HG03196 (cell line): Measurements from ENCODE around the gene C1QTNF2.
A peak's percentile ranks its signal among the peaks of the same experiment; 100 is the strongest.

Experiments used
- ATAC-seq: cut with Tn5 transposase; IDR thresholded peaks from one replicate; pipeline ENCODE4 v1.9.1; 2021; ENCODE audit not compliant: unreplicated experiment

Gene C1QTNF2

DNA sequence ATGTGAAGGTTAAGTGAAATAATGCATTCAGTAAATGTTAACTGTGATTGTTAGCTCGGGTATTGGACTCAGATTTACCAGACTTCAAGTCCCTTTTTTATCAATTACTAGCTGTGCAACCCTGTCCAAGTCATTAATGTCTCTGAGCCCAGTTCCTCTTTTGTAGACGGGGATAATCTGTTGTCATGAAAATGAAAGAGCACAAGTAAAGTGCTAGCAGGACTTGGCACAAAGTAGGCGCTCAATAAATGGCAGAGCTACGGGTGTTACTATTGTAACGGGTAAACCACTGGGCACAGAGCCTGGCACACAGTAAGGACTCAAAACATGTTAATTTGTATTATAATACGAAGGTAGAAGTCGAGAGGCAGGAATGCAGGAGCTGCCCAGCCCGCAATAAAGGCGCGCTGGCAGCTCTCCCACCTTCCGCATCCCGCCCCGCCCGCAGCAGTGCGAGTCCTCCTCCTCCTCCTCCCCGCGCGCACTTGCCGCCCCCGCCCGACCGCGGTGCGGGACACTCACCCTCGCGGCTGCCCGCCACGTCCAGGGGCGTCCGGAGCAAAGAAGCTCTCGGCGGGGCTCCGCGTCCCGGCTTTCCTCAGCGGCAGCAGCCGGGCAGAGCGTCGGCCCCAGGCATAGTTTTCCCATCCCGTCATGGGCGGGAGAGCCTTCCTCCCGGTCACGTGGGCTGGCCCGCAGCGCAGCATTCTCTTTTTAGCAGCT is at the start of gene C1QTNF2:
TSS of gene C1QTNF2 (minus strand) at position 637 of the 723 bp plus-strand sequence. CDS start 15,615 bp downstream, outside the sequence.
- ATAC-seq = no peak

DNA sequence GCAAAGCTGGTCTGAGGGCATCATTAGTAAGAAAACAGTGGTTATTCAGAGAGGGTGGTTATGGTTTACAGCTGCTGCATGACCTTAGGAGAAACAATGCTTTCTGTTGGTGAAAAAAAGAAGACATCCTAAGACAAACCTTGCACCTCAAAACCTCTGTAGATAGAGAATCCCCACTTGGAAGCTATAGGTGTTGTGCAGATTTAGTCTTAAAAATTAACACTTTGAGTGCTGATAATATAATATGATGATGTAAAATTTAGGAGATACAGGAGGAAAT is 49.8 kb upstream of the C1QTNF2 start:
- ATAC-seq = no peak

GRCh38 chr5:160419458-160420330 is 49.3 kb upstream of the C1QTNF2 start:
- ATAC-seq = no peak

DNA sequence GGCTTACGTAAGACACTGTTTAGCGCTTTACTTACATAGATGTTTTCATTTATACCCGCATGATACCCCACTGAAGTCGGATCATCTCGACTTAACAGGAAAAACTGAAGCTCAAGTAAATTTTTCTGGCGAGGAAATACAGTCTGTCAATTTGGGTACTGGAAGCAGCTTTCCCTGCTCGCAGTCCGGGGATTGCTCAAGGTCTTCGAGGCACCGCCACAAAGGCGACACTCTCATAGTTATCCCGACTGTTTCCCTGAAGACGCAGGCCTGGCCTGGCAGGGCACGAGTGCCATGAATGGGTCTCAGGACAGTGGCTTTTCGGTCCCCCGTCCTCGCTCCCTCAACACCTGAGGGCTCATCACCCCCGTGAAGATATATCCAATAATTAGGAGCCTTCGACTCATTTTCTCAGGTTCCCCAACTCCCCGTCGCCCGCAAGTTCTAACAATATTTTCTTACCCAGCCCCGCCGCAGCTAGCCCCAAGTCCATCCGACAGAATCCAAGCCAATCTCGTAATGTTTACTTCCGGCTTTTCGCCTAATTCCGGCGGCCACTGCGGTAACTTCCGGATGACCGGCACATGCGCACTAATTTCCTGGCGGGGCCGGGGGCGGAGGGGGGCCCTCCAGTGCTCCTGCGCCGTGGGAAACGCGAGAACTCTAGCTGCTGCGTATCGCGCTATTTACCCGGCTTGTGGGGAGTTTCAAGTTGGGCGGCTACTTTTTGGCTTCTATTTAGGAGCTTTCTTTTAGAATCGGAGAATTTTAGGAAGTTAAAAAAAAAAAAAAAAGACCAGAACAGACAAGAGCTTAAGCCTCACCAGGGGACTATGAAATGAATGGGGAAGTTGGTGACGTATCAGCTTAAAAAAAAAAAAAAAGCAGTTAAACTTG is 48.4 kb upstream of the C1QTNF2 start, which contains the start of gene SLU7:
TSS of gene SLU7 (minus strand) at position 521 of the 897 bp plus-strand sequence. CDS start 3,787 bp downstream, outside the sequence.
- peak; percentile 76 for ATAC-seq

- peak; percentile 81 for ATAC-seq
These were observed 29.3 kb upstream of the C1QTNF2 start, which contains the start of gene FAM200C for GRCh38 chr5:160399402-160400353. TSS of gene FAM200C (minus strand) at chr5:160400054. CDS start at chr5:160395490, 4,564 bp downstream.

GRCh38 chr5:160398806-160399205 is 28.4 kb upstream of the C1QTNF2 start:
- ATAC-seq = no peak

DNA sequence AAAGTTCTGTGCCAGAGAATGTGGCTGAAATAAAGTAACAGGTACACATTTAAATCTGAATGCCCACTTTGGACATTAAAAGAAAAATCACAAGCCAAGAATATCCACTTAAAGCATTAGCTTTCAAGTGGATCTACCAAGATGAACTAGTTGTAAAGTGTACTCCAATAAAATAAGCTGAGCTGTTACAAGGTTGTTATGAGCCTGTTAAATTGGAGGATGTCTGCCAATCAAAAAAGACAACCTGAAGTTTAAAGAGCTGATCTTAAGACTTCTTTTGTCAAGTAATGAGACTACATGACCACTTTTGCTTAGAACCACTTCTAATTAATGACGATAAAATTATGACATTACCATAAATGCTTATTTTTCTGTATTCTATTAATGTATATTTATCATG is 27.1 kb upstream of the C1QTNF2 start:
- no peak for ATAC-seq

- ATAC-seq = no peak
These were observed 24.7 kb upstream of the C1QTNF2 start for GRCh38 chr5:160395111-160395510.

- no peak for ATAC-seq
These were observed 20.6 kb upstream of the C1QTNF2 start for GRCh38 chr5:160390787-160391696.

DNA sequence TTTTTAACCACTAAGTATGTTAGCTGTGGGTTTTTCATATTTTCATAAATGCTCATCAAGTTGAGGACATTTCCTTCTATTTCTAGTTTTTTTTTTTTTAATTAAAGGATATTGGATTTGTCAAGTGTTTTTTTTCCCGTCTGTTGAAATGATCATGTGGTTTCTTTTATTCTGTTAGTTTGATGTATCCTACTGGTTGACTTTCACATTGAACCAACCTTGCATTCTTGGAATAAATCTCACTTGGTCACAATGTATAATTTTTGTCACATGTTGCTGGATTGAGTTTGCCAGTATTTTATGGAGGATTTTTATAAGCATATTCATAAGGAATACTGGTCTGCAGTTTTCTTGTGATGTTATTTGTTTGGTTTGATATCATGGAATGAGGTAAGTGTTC is 17.0 kb upstream of the C1QTNF2 start:
- ATAC-seq = no peak

DNA sequence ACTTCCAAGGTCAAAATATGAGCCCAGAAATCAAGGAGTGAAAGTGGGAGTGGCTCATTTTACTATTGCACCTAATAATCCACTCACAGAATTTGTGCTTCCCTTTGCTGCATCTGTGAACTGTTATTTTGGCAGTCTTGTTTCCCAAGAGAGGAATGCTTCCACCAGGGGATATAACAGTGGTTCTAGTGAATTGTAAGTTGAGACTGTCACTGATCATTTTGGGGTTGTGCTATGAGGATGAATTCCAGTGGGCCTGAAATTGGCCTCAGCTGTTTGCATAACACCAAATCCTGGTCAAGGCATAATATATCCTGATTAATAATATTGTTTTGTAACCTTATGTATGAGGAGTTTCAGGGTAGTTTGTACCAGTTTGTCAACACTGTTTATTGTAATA is 15.1 kb upstream of the C1QTNF2 start:
- no peak for ATAC-seq

GRCh38 chr5:160384681-160385080 is 14.3 kb upstream of the C1QTNF2 start:
- ATAC-seq = no peak

GRCh38 chr5:160382346-160382745 is 11.9 kb upstream of the C1QTNF2 start:
- no peak for ATAC-seq

DNA sequence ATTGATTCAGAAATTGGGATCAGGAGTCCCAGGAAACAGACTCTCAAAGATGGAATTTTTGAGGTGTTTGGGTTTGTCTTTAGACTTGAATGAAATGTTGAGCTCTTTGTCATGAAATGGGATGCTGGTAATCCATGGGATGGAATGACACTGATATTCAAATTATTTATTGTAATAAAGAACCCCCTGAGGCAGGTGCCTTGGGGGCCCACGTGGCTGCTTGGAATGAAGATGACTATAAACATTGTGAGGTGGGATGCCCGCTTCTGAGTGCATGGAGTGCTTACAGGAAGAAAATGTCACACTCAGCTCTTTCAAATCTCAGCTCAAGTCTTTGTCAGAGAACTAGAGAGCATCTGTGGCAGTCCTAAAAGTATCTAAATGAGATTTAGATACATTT is 9.6 kb upstream of the C1QTNF2 start:
- no peak for ATAC-seq

DNA sequence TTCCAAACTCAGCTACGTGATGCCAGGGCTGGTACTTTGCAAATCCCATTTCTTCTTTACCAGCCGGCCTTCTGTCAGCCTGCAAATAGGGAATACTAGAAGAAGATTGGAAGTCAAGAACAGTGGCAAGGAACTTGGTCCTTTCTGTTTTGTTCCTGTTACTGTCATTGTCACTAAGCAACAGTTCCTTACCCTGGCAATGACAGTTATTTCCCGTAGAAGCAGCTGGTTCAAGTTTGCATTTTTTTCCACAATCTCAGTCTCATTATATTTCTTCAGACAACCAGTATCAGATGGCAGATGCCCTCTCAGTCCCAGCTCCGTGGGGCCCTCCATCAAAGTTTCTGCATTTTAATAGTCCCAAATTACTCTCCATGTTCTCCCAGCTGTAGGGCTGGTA is 9.1 kb upstream of the C1QTNF2 start:
- ATAC-seq = no peak

- ATAC-seq = no peak
These were observed 7.9 kb upstream of the C1QTNF2 start for GRCh38 chr5:160378330-160378729.

DNA sequence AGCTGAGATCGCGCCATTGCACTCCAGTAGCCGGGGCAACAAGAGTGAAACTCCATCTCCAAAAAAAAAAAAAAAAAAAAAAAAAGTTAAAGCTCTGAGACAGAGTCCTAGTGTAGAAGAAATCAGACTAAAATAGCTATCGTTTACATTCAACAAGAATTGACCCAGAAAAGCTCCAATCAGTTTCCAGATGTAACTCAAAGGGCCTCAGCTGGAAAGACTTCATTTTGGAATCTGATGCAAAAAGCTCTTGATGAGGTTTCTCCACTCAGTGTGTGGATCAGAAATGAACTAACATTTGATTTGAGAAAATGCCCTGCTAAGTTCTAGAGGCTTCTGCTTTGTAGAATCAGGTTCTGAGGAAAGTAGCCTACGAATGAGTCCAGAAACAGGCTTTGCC is 7.2 kb upstream of the C1QTNF2 start:
- no peak for ATAC-seq

- ATAC-seq = no peak
These were observed 6.0 kb upstream of the C1QTNF2 start for GRCh38 chr5:160376416-160376815.

DNA sequence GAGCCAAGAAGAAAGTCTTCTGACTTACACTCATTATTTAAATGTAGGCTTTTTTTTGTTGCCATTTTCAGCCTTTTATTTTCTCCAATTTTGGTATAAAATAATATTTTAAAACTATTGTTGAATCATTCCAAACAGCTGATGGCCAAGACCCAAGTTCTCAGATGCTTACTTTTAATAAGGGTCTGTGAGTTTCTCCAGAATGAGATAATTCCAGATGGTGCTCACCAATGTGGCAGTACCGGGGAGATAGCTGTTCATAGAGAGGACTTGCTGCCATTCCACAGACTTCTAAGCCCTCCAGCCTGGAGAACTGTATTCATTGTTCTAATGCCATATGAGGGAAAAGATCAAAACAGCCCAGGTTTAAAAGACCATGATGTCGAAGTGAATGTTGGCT is 5.3 kb upstream of the C1QTNF2 start:
- ATAC-seq = no peak
